ENCODE results near the gene EXOC3L1. TPM values are rescaled to one million over a fixed set of nuclear protein-coding genes. Genes with fewer than 3 reads are reported as not detected.

Gene EXOC3L1
- polyA plus RNA-seq, 4 donors = 1.6 to 7.9 (median 6.0) TPM

- DNase-seq (peak in 1 of 2 donors; percentile 41), FAIRE-seq (no peak)
- Histone ChIP-seq H3K27ac (ENCODE audit: low read depth in 1 of 3, low read length in 2 of 3) (peak overlapping the region in 2 of 3 donors; percentile 32 to 66), H3K27me3 (ENCODE audit: control insufficient read depth in 3 of 3, insufficient read depth in 3 of 3, low read length in 3 of 3) (peaks cover 7 to 98% (median 10%) of the 10 kb centered on the region in 3 donors), H3K4me3 (ENCODE audit: low read depth in 1 of 3, low read length in 3 of 3) (peak overlapping the region in 2 of 3 donors; percentile 3 to 20), H3K36me3 (ENCODE audit: control insufficient read depth in 3 of 3, insufficient read depth in 2 of 3, low read depth in 1 of 3, low read length in 3 of 3) (no peaks in the 10 kb centered on the region), H3K4me1 (ENCODE audit: control insufficient read depth in 3 of 3, insufficient read depth in 2 of 3, low read depth in 1 of 3, low read length in 2 of 3) (peaks cover 0 to 52% (median 18%) of the 10 kb centered on the region in 3 donors), H3K9me3 (ENCODE audit: control insufficient read depth in 2 of 2, insufficient read depth in 1 of 2, low read depth in 1 of 2, low read length in 1 of 2) (no peaks in the 10 kb centered on the region)
- WGBS, 3 donors = 6 to 16% (median 14%) methylated on average over 23 to 24 of the region's 24 CpGs
Measured at GRCh38 chr16:67169642-67170167, 20.2 kb downstream of the EXOC3L1 start.

GRCh38 chr16:67169011-67169451, 20.9 kb downstream of the EXOC3L1 start:
- Histone ChIP-seq H3K4me1 (ENCODE audit: control insufficient read depth in 3 of 3, insufficient read depth in 2 of 3, low read depth in 1 of 3, low read length in 2 of 3) (peaks cover 0 to 52% (median 24%) of the 10 kb centered on the region in 3 donors), H3K36me3 (ENCODE audit: control insufficient read depth in 3 of 3, insufficient read depth in 2 of 3, low read depth in 1 of 3, low read length in 3 of 3) (no peaks in the 10 kb centered on the region), H3K27me3 (ENCODE audit: control insufficient read depth in 3 of 3, insufficient read depth in 3 of 3, low read length in 3 of 3) (peaks cover 10 to 97% (median 13%) of the 10 kb centered on the region in 3 donors), H3K4me3 (ENCODE audit: low read depth in 1 of 3, low read length in 3 of 3) (no peak overlapping the region), H3K9me3 (ENCODE audit: control insufficient read depth in 2 of 2, insufficient read depth in 1 of 2, low read depth in 1 of 2, low read length in 1 of 2) (no peaks in the 10 kb centered on the region), H3K27ac (ENCODE audit: low read depth in 1 of 3, low read length in 2 of 3) (no peak overlapping the region)
- WGBS, 3 donors = 52 to 67% (median 56%) methylated on average over 9 of the region's 9 CpGs
- FAIRE-seq (no peak), DNase-seq (no peak)

- 85 to 93% (median 89%) methylated on average over 6 to 7 of the region's 7 CpGs for WGBS, 3 donors
- DNase-seq = no peak
Measured at GRCh38 chr16:67167588-67167987, 22.3 kb downstream of the EXOC3L1 start.

GRCh38 chr16:67166598-67167168, 23.3 kb downstream of the EXOC3L1 start:
- no peak overlapping the region for H3K4me3 ChIP-seq (ENCODE audit: low read depth in 1 of 3, low read length in 3 of 3)
- no peaks in the 10 kb centered on the region for H3K36me3 ChIP-seq (ENCODE audit: control insufficient read depth in 3 of 3, insufficient read depth in 2 of 3, low read depth in 1 of 3, low read length in 3 of 3)
- no peak overlapping the region for H3K27ac ChIP-seq (ENCODE audit: low read depth in 1 of 3, low read length in 2 of 3)
- WGBS, 3 donors = 79 to 81% (median 80%) methylated on average over 5 of the region's 5 CpGs
- DNase-seq = no peak
- FAIRE-seq = no peak
- peaks cover 4 to 54% (median 28%) of the 10 kb centered on the region in 3 donors for H3K4me1 ChIP-seq (ENCODE audit: control insufficient read depth in 3 of 3, insufficient read depth in 2 of 3, low read depth in 1 of 3, low read length in 2 of 3)
- H3K9me3 ChIP-seq (ENCODE audit: control insufficient read depth in 2 of 2, insufficient read depth in 1 of 2, low read depth in 1 of 2, low read length in 1 of 2) = no peaks in the 10 kb centered on the region
- peaks cover 10 to 97% (median 13%) of the 10 kb centered on the region in 3 donors for H3K27me3 ChIP-seq (ENCODE audit: control insufficient read depth in 3 of 3, insufficient read depth in 3 of 3, low read length in 3 of 3)

More at GRCh38 chr16:67167588-67167987, 22.3 kb downstream of the EXOC3L1 start:
- no peak overlapping the region for H3K4me3 ChIP-seq (ENCODE audit: low read depth in 1 of 3, low read length in 3 of 3)
- FAIRE-seq = no peak
- no peaks in the 10 kb centered on the region for H3K36me3 ChIP-seq (ENCODE audit: control insufficient read depth in 3 of 3, insufficient read depth in 2 of 3, low read depth in 1 of 3, low read length in 3 of 3)
- H3K4me1 ChIP-seq (ENCODE audit: control insufficient read depth in 3 of 3, insufficient read depth in 2 of 3, low read depth in 1 of 3, low read length in 2 of 3) = peaks cover 4 to 50% (median 28%) of the 10 kb centered on the region in 3 donors
- H3K27ac ChIP-seq (ENCODE audit: low read depth in 1 of 3, low read length in 2 of 3) = no peak overlapping the region
- peaks cover 10 to 97% (median 13%) of the 10 kb centered on the region in 3 donors for H3K27me3 ChIP-seq (ENCODE audit: control insufficient read depth in 3 of 3, insufficient read depth in 3 of 3, low read length in 3 of 3)
- H3K9me3 ChIP-seq (ENCODE audit: control insufficient read depth in 2 of 2, insufficient read depth in 1 of 2, low read depth in 1 of 2, low read length in 1 of 2) = no peaks in the 10 kb centered on the region

- FAIRE-seq = no peak
- WGBS, 3 donors = 23 to 40% (median 30%) methylated on average over 10 to 18 of the region's 18 CpGs
- peaks cover 10 to 97% (median 13%) of the 10 kb centered on the region in 3 donors for H3K27me3 ChIP-seq (ENCODE audit: control insufficient read depth in 3 of 3, insufficient read depth in 3 of 3, low read length in 3 of 3)
- peaks cover 4 to 57% (median 28%) of the 10 kb centered on the region in 3 donors for H3K4me1 ChIP-seq (ENCODE audit: control insufficient read depth in 3 of 3, insufficient read depth in 2 of 3, low read depth in 1 of 3, low read length in 2 of 3)
- H3K9me3 ChIP-seq (ENCODE audit: control insufficient read depth in 2 of 2, insufficient read depth in 1 of 2, low read depth in 1 of 2, low read length in 1 of 2) = no peaks in the 10 kb centered on the region
- no peak for DNase-seq
- no peak overlapping the region for H3K4me3 ChIP-seq (ENCODE audit: low read depth in 1 of 3, low read length in 3 of 3)
- H3K36me3 ChIP-seq (ENCODE audit: control insufficient read depth in 3 of 3, insufficient read depth in 2 of 3, low read depth in 1 of 3, low read length in 3 of 3) = no peaks in the 10 kb centered on the region
- H3K27ac ChIP-seq (ENCODE audit: low read depth in 1 of 3, low read length in 2 of 3) = no peak overlapping the region
Measured at GRCh38 chr16:67166110-67166547, 23.8 kb downstream of the EXOC3L1 start.

- FAIRE-seq (no peak), DNase-seq (peak in 1 of 2 donors; percentile 62)
- 6 to 13% (median 9%) methylated on average over 77 to 85 of the region's 85 CpGs for WGBS, 3 donors
- no peak overlapping the region for H3K4me3 ChIP-seq (ENCODE audit: low read depth in 1 of 3, low read length in 3 of 3)
- no peaks in the 10 kb centered on the region for H3K9me3 ChIP-seq (ENCODE audit: control insufficient read depth in 2 of 2, insufficient read depth in 1 of 2, low read depth in 1 of 2, low read length in 1 of 2)
- peaks cover 4 to 52% (median 28%) of the 10 kb centered on the region in 3 donors for H3K4me1 ChIP-seq (ENCODE audit: control insufficient read depth in 3 of 3, insufficient read depth in 2 of 3, low read depth in 1 of 3, low read length in 2 of 3)
- peaks cover 10 to 92% (median 13%) of the 10 kb centered on the region in 3 donors for H3K27me3 ChIP-seq (ENCODE audit: control insufficient read depth in 3 of 3, insufficient read depth in 3 of 3, low read length in 3 of 3)
- H3K27ac ChIP-seq (ENCODE audit: low read depth in 1 of 3, low read length in 2 of 3) = no peak overlapping the region
- no peaks in the 10 kb centered on the region for H3K36me3 ChIP-seq (ENCODE audit: control insufficient read depth in 3 of 3, insufficient read depth in 2 of 3, low read depth in 1 of 3, low read length in 3 of 3)
Measured at GRCh38 chr16:67165121-67166078, 24.5 kb downstream of the EXOC3L1 start.

GRCh38 chr16:67164599-67165061, 25.3 kb downstream of the EXOC3L1 start, which contains the start of gene HSF4:
TSS of gene HSF4 (plus strand) at chr16:67164745. CDS start at chr16:67164812, 67 bp downstream.
- Histone ChIP-seq H3K4me3 (ENCODE audit: low read depth in 1 of 3, low read length in 3 of 3) (peak within 1 kb of the TSS in 2 of 3 donors; percentile 23), H3K36me3 (ENCODE audit: control insufficient read depth in 3 of 3, insufficient read depth in 2 of 3, low read depth in 1 of 3, low read length in 3 of 3) (no peaks in the 10 kb centered on the region), H3K9me3 (ENCODE audit: control insufficient read depth in 2 of 2, insufficient read depth in 1 of 2, low read depth in 1 of 2, low read length in 1 of 2) (no peaks in the 10 kb centered on the region), H3K27me3 (ENCODE audit: control insufficient read depth in 3 of 3, insufficient read depth in 3 of 3, low read length in 3 of 3) (peaks cover 10 to 90% (median 13%) of the 10 kb centered on the region in 3 donors), H3K27ac (ENCODE audit: low read depth in 1 of 3, low read length in 2 of 3) (no peak within 1 kb of the TSS), H3K4me1 (ENCODE audit: control insufficient read depth in 3 of 3, insufficient read depth in 2 of 3, low read depth in 1 of 3, low read length in 2 of 3) (peaks cover 4 to 49% (median 22%) of the 10 kb centered on the region in 3 donors)
- FAIRE-seq (no peak), DNase-seq (peak; percentile 61 to 71)
- 1 to 2% (median 2%) methylated on average over 34 to 41 of the region's 41 CpGs for WGBS, 3 donors
